K562 (cell line): ENCODE data around the gene DTNBP1. TPM values are rescaled to one million over a fixed set of nuclear protein-coding genes. Genes with fewer than 3 reads are reported as not detected.

Source experiments
- ATAC-seq: fragments of 200-7000 bp; cut with Tn5 transposase; 3 replicates; pipeline ENCODE4 v1.9.1; 2020; ENCODE audit warnings: moderate library complexity
- BruUV-seq: library from RNA; stranded (reverse); fragments of 400-500 nt; replicated peaks from 2 replicates; lab custom pipeline; 2021; lab: Mats Ljungman, UMichigan
- CTCF ChIA-PET: fragments of 300-600 bp; formaldehyde crosslinking; extraction: SDS; loops from one replicate; lab custom pipeline; 2021; ENCODE audit warnings: low intra/inter-chr PET ratio; lab: Yijun Ruan, JAX
- POLR2A ChIA-PET: fragments of 300-600, 350-650 bp; sonication (Branson Sonifier 250); formaldehyde crosslinking; extraction: SDS; loops from one replicate; lab custom pipeline; 2021; ENCODE audit warnings: antibody characterized with exemption, inconsistent platforms; lab: Yijun Ruan, JAX
- DNase-seq, 4 experiments: peaks; one replicate each; pipeline versions ENCODE4 v3.0.0 to v3.0.0-alpha.2; 2011 to 2018; ENCODE audit warnings: low spot score in 3 of 4, mixed read lengths in 3 of 4; ENCODE audit errors: extremely low read depth in 1 of 4
- FAIRE-seq: peaks from 2 replicates; lab custom pipeline; 2011; peaks lifted over from hg19 to GRCh38; lab: Jason Lieb, UNC
- H2AFZ ChIP-seq: 2 replicates; pipeline ENCODE4 v1.6.0; 2011; ENCODE audit warnings: low read depth, low read length, control low read depth, inconsistent platforms
- H3K27ac ChIP-seq: fragments of 200-600 bp; 3 replicates; pipeline ENCODE4 v1.8.0; 2011; ENCODE audit warnings: low read depth, mild to moderate bottlenecking, control low read depth, inconsistent platforms, low read length, moderate library complexity, mixed read lengths; ENCODE audit errors: extremely low read depth
- H3K27me3 ChIP-seq, 2 experiments: fragments of 300-600 bp in 1 of 2; 2 replicates in 1 of 2; 3 replicates in 1 of 2; pipeline versions ENCODE4 v1.6.0 to v1.8.0; 2011; ENCODE audit warnings: inconsistent platforms in 2 of 2, low read length in 2 of 2, mild to moderate bottlenecking in 1 of 2, mixed read lengths in 1 of 2, moderate library complexity in 1 of 2; ENCODE audit not compliant: control insufficient read depth in 2 of 2, insufficient read depth in 2 of 2
- H3K36me3 ChIP-seq: fragments of 300-600 bp; 3 replicates; pipeline ENCODE4 v1.8.0; 2011; ENCODE audit warnings: mild to moderate bottlenecking, low read length, inconsistent platforms; ENCODE audit not compliant: control insufficient read depth, insufficient read depth
- H3K4me1 ChIP-seq, 2 experiments: fragments of 200-600 bp in 1 of 2; replicated peaks in 1 of 2; 2 replicates in 1 of 2; 3 replicates in 1 of 2; pipeline versions ENCODE4 v1.5.1 to v1.8.0; 2011; ENCODE audit warnings: inconsistent platforms in 2 of 2, low read length in 2 of 2, mild to moderate bottlenecking in 1 of 2, mixed read lengths in 1 of 2, moderate library complexity in 1 of 2; ENCODE audit not compliant: control insufficient read depth in 2 of 2, insufficient read depth in 2 of 2
- H3K4me2 ChIP-seq: 2 replicates; pipeline ENCODE4 v1.6.1; 2011; ENCODE audit warnings: low read length, control low read depth, inconsistent platforms, mixed read lengths; ENCODE audit not compliant: insufficient read depth
- H3K4me3 ChIP-seq: fragments of 200-600 bp; sonication (generic), shearing (Covaris generic); 2 replicates; pipeline ENCODE4 v1.5.1; 2016; ENCODE audit warnings: control low read depth, inconsistent platforms
- H3K79me2 ChIP-seq: fragments of 200-600 bp; 3 replicates; pipeline ENCODE4 v1.8.0; 2011; ENCODE audit warnings: low read length, inconsistent platforms; ENCODE audit not compliant: control insufficient read depth, insufficient read depth
- H3K9ac ChIP-seq, 2 experiments: 2 replicates each; pipeline versions ENCODE4 v1.6.0 to v1.6.1; 2011; ENCODE audit warnings: low read depth in 2 of 2, low read length in 2 of 2, control low read depth in 1 of 2, inconsistent platforms in 1 of 2, mild to moderate bottlenecking in 1 of 2, mixed read lengths in 1 of 2; ENCODE audit not compliant: insufficient read depth in 1 of 2
- H3K9me1 ChIP-seq: one replicate; pipeline ENCODE4 v1.6.0; 2011; ENCODE audit warnings: inconsistent platforms, mild to moderate bottlenecking, low read length, moderate library complexity; ENCODE audit not compliant: control insufficient read depth, insufficient read depth
- H3K9me3 ChIP-seq: replicated peaks from 2 replicates; pipeline ENCODE4 v1.5.1; 2011; ENCODE audit warnings: low read depth, low read length, inconsistent platforms; ENCODE audit not compliant: control insufficient read depth, insufficient read depth
- H4K20me1 ChIP-seq: replicated peaks from 2 replicates; pipeline ENCODE4 v1.6.1; 2011; ENCODE audit warnings: low read length, inconsistent platforms, mixed read lengths; ENCODE audit not compliant: control insufficient read depth, insufficient read depth
- CBFA2T3 ChIP-seq: fragments of 450-650 bp; IDR thresholded peaks from 2 replicates; pipeline ENCODE4 v1.6.1; 2017
- CC2D1A ChIP-seq: fragments of 450-650 bp; IDR thresholded peaks from 2 replicates; pipeline ENCODE4 v1.6.1; 2017; ENCODE audit warnings: mild to moderate bottlenecking
- HDAC1 ChIP-seq, 2 experiments: fragments of 450-650 bp; IDR thresholded peaks; 2 replicates each; pipeline ENCODE4 v1.6.1; 2016 to 2017; ENCODE audit warnings: inconsistent platforms in 1 of 2, mild to moderate bottlenecking in 1 of 2, moderate library complexity in 1 of 2
- HMG20A ChIP-seq: fragments of 450-650 bp; formaldehyde crosslinking; conservative IDR thresholded peaks from 2 replicates; pipeline ENCODE4 v1.4.0; 2020; ENCODE audit warnings: mild to moderate bottlenecking, mixed read lengths
- HNRNPLL ChIP-seq: fragments of 200-400 bp; formaldehyde crosslinking; IDR thresholded peaks from 2 replicates; pipeline ENCODE4 v1.6.1; 2017; ENCODE audit warnings: low read length, low read depth, mild to moderate bottlenecking; ENCODE audit not compliant: poor library complexity, severe bottlenecking
- JUN ChIP-seq, 2 experiments: sonication (generic) in 1 of 2; formaldehyde crosslinking in 1 of 2; IDR thresholded peaks; 2 replicates each; pipeline versions ENCODE4 v1.6.1 to v1.8.0; 2012 to 2022; ENCODE audit warnings: borderline replicate concordance in 2 of 2, mild to moderate bottlenecking in 2 of 2, improper control_type of control experiment in 1 of 2, low read depth in 1 of 2, low read length in 1 of 2, missing genetic modification reagents in 1 of 2
- POLR2G ChIP-seq: fragments of 200-400 bp; formaldehyde crosslinking; IDR thresholded peaks from 2 replicates; pipeline ENCODE4 v1.6.1; 2017; ENCODE audit warnings: low read depth, mild to moderate bottlenecking, antibody characterized with exemption, low read length, moderate library complexity
- RBM22 ChIP-seq: fragments of 200-400 bp; formaldehyde crosslinking; IDR thresholded peaks from 2 replicates; pipeline ENCODE4 v1.6.1; 2018; ENCODE audit warnings: low read length, low read depth; ENCODE audit not compliant: poor library complexity, severe bottlenecking
- RCOR1 ChIP-seq, 2 experiments: IDR thresholded peaks; 2 replicates each; pipeline ENCODE4 v1.6.1; 2012; ENCODE audit warnings: low read depth in 2 of 2, low read length in 2 of 2, borderline replicate concordance in 1 of 2, improper control_type of control experiment in 1 of 2
- SUPT5H ChIP-seq: fragments of 450-650 bp; IDR thresholded peaks from 2 replicates; pipeline ENCODE4 v1.6.1; 2016
- TEAD4 ChIP-seq, 2 experiments: sonication (generic) in 1 of 2; formaldehyde crosslinking in 1 of 2; IDR thresholded peaks; 2 replicates each; pipeline versions ENCODE4 v1.6.1 to v1.8.0; 2012 to 2022; ENCODE audit warnings: borderline replicate concordance in 1 of 2, inconsistent platforms in 1 of 2, low read length in 1 of 2, mild to moderate bottlenecking in 1 of 2, missing genetic modification reagents in 1 of 2
- ZBTB17 ChIP-seq: fragments of 450-650 bp; formaldehyde crosslinking; IDR thresholded peaks from 2 replicates; pipeline ENCODE4 v1.4.0; 2020; ENCODE audit warnings: mild to moderate bottlenecking
- ZNF134 ChIP-seq: fragments of 250-450 bp; sonication (Bioruptor Pico); conservative IDR thresholded peaks from 2 replicates; pipeline ENCODE4 v1.4.0; 2020
- ZNF174 ChIP-seq: fragments of 250-450 bp; sonication (Bioruptor Pico); IDR thresholded peaks from 2 replicates; pipeline ENCODE4 v1.4.0; 2020; ENCODE audit warnings: mild to moderate bottlenecking
- ZNF696 ChIP-seq: fragments of 250-450 bp; sonication (Bioruptor Pico); conservative IDR thresholded peaks from 2 replicates; pipeline ENCODE4 v1.4.0; 2020; ENCODE audit warnings: mild to moderate bottlenecking, moderate library complexity
- WGBS: fragments of 100-300 bp; shearing (Covaris generic); methylation state at CpG from one replicate; pipeline ENCODE4 v1.1.6; 2016; ENCODE audit warnings: low coverage, mixed read lengths; ENCODE audit not compliant: insufficient coverage; ENCODE audit errors: missing lambda C conversion rate; 5-methylcytosine and 5-hydroxymethylcytosine counted together
- in situ Hi-C: fragments of 300-500 bp; cut with MboI; formaldehyde crosslinking; loops from 4 replicates; pipeline ENCODE4 v1.15.0; 2018; ENCODE audit warnings: inconsistent platforms, mixed read lengths
- intact Hi-C: fragments of 100-400 bp; cut with micrococcal nuclease; formaldehyde crosslinking; loops from 2 replicates; pipeline ENCODE4 v1.14.2; 2022
- polyA plus RNA-seq, 8 experiments: library from polyadenylated mRNA; depleted of rRNA in 4 of 8; stranded (reverse) in 5 of 8; unstranded in 3 of 8; fragments of >200 nt; fragmentation: Nextera tagmentation in 2 of 8; fragmentation: Illumina TruSeq in 1 of 8; extraction: Ambion mirVana in 2 of 8; extraction: Trizol in 1 of 8; gene quantifications; 2 replicates each; pipeline versions ENCODE4 v1.2.1 to v1.2.3, GENCODE V29; 2011 to 2014; ENCODE audit warnings: inconsistent platforms in 1 of 8, missing spikeins in 1 of 8
- total RNA-seq, 7 experiments: library from RNA; depleted of rRNA in 6 of 7; stranded (reverse); fragments of >200 nt in 6 of 7; fragmentation: Illumina TruSeq in 2 of 7; extraction: Trizol in 2 of 7; gene quantifications; 2 replicates each; pipeline versions ENCODE4 v1.2.1 to v1.2.3, GENCODE V29; 2011 to 2021; ENCODE audit warnings: low replicate concordance in 1 of 7
- TF ChIP-seq, protein P1 (sequence below): IDR thresholded peaks from 2 replicates; pipeline ENCODE4 v1.6.1; 2012; ENCODE audit warnings: low read depth, low read length, improper control_type of control experiment, borderline replicate concordance
- TF ChIP-seq, protein P2 (sequence below): fragments of 450-650 bp; IDR thresholded peaks from 2 replicates; pipeline ENCODE4 v1.6.1; 2016; ENCODE audit warnings: mild to moderate bottlenecking
- TF ChIP-seq, protein P3 (sequence below): fragments of 250-450 bp; sonication (Bioruptor Pico); IDR thresholded peaks from 2 replicates; pipeline ENCODE4 v1.4.0; 2020; ENCODE audit warnings: borderline replicate concordance

Gene DTNBP1
- total and polyA plus RNA-seq, 9 of the 15 experiments (the other 6 are each of a cell fraction or from before 2014, with no cell fraction given), result 16.7 to 54.5 (median 21.4) TPM

DNA sequence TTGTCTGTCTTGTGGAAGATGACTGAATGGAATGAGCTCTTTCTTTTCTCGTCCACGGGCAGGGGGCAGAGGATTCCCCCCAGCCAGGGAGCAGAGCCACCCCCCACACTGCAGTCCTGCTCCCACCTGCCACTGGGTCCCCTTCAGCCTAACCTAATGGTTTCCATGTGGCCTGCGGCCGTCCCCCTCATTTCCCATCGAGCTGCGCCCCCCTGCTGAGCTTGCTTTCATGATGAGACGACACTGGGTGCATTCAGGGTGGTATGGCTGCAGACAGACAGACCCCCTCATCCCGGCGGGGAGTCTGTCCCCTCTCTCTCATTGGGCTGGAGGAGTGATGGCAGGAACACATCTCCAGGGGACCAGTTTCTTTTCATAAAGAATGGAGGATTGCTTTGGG is 140.8 kb downstream of the DTNBP1 start:
- no peak for ATAC-seq
- Histone ChIP-seq H3K4me3 (no peak overlapping the region), H3K4me1 (peaks cover 0 to 5% of the 10 kb centered on the region in 2 experiments; a peak in 1 of 5 replicates), H3K27ac (no peak overlapping the region), H3K4me2 (no peak overlapping the region), H3K79me2 (no peaks in the 10 kb centered on the region), H3K9me3 (no peaks in the 10 kb centered on the region), H3K27me3 (no peaks in the 10 kb centered on the region), H2AFZ (no peak overlapping the region), H3K9me1 (no peaks in the 10 kb centered on the region), H3K9ac (no peak overlapping the region), H4K20me1 (no peaks in the 10 kb centered on the region), H3K36me3 (peaks cover 87% of the 10 kb centered on the region; the same call in 2 of the 3 replicates)
- no TSS peak for BruUV-seq
- no peak for FAIRE-seq
- WGBS, result 93% methylated on average over 9 of the region's 9 CpGs
- ChIA-PET POLR2A (interaction anchor here (0.5 to 1.2 kb wide), 5 partner anchors 13 to 555 kb away, joined by 3 to 4 read pairs (median 3); no protein-coding TSS in a partner anchor), CTCF (no interaction called here)
- DNase-seq, result no peak
- in situ Hi-C loops (no loop called here), intact Hi-C loops (no loop called here)
- TF ChIP-seq HNRNPLL, result no peak
- TF ChIP-seq JUN (IDR thresholded peaks at IDR 0.05; ENCODE audit: borderline replicate concordance, low read depth, low read length), result no peak
- no peak for TF ChIP-seq JUN (CRISPR knock-in tag; IDR thresholded peaks at IDR 0.05; ENCODE audit: borderline replicate concordance)
- TF ChIP-seq, protein P1, sequence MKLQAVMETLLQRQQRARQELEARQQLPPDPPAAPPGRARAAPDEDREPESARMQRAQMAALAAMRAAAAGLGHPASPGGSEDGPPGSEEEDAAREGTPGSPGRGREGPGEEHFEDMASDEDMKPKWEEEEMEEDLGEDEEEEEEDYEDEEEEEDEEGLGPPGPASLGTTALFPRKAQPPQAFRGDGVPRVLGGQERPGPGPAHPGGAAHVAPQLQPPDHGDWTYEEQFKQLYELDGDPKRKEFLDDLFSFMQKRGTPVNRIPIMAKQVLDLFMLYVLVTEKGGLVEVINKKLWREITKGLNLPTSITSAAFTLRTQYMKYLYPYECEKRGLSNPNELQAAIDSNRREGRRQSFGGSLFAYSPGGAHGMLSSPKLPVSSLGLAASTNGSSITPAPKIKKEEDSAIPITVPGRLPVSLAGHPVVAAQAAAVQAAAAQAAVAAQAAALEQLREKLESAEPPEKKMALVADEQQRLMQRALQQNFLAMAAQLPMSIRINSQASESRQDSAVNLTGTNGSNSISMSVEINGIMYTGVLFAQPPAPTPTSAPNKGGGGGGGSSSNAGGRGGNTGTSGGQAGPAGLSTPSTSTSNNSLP, result no peak
- no peak for TF ChIP-seq ZNF174 (CRISPR knock-in tag)
- no peak for TF ChIP-seq CBFA2T3
- TF ChIP-seq, protein P2, sequence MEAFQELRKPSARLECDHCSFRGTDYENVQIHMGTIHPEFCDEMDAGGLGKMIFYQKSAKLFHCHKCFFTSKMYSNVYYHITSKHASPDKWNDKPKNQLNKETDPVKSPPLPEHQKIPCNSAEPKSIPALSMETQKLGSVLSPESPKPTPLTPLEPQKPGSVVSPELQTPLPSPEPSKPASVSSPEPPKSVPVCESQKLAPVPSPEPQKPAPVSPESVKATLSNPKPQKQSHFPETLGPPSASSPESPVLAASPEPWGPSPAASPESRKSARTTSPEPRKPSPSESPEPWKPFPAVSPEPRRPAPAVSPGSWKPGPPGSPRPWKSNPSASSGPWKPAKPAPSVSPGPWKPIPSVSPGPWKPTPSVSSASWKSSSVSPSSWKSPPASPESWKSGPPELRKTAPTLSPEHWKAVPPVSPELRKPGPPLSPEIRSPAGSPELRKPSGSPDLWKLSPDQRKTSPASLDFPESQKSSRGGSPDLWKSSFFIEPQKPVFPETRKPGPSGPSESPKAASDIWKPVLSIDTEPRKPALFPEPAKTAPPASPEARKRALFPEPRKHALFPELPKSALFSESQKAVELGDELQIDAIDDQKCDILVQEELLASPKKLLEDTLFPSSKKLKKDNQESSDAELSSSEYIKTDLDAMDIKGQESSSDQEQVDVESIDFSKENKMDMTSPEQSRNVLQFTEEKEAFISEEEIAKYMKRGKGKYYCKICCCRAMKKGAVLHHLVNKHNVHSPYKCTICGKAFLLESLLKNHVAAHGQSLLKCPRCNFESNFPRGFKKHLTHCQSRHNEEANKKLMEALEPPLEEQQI, result no peak
- no peak for TF ChIP-seq CC2D1A
- TF ChIP-seq RBM22, result peak; percentile 83
- TF ChIP-seq HMG20A (CRISPR knock-in tag), result no peak
- no peak for TF ChIP-seq HDAC1 (IDR thresholded peaks at IDR 0.05)
- TF ChIP-seq TEAD4 (IDR thresholded peaks at IDR 0.05; ENCODE audit: low read length), result no peak
- no peak for TF ChIP-seq TEAD4 (CRISPR knock-in tag; IDR thresholded peaks at IDR 0.05; ENCODE audit: borderline replicate concordance)
- TF ChIP-seq ZNF134 (CRISPR knock-in tag), result no peak
- 0 out of 2 replicates have a peak, but pooled peaks have one; percentile 23 for TF ChIP-seq SUPT5H
- TF ChIP-seq, protein P3, sequence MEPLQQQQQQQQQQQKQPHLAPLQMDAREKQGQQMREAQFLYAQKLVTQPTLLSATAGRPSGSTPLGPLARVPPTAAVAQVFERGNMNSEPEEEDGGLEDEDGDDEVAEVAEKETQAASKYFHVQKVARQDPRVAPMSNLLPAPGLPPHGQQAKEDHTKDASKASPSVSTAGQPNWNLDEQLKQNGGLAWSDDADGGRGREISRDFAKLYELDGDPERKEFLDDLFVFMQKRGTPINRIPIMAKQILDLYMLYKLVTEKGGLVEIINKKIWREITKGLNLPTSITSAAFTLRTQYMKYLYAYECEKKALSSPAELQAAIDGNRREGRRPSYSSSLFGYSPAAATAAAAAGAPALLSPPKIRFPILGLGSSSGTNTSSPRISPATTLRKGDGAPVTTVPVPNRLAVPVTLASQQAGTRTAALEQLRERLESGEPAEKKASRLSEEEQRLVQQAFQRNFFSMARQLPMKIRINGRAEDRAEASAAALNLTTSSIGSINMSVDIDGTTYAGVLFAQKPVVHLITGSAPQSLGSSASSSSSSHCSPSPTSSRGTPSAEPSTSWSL (CRISPR knock-in tag), result no peak
- peak; percentile 54; the same call in 1 of the 2 replicates for TF ChIP-seq POLR2G
- no peak for TF ChIP-seq ZNF696 (CRISPR knock-in tag)
- TF ChIP-seq ZBTB17 (CRISPR knock-in tag), result no peak
- no peak for TF ChIP-seq RCOR1 (IDR thresholded peaks at IDR 0.05; ENCODE audit: borderline replicate concordance in 1 of 2, low read depth in 2 of 2, low read length in 2 of 2)
